CD4-positive, alpha-beta memory T cell (primary cell): Measurements from ENCODE around the gene SYT13. TPM values are rescaled to one million over a fixed set of nuclear protein-coding genes. Genes with fewer than 3 reads are reported as not detected.
A peak's percentile ranks its signal among the peaks of the same experiment; 100 is the strongest.

ENCODE experiments used
- CTCF ChIA-PET: fragments of 350-600 bp; sonication (Branson Sonifier 250); formaldehyde crosslinking; loops from one replicate; lab custom pipeline; 2021; ENCODE audit warnings: inconsistent platforms; ENCODE audit not compliant: partially characterized antibody; lab: Charles Lee
- POLR2A ChIA-PET: fragments of 350-600 bp; sonication (Branson Sonifier 250); formaldehyde crosslinking; loops from one replicate; lab custom pipeline; 2021; ENCODE audit not compliant: partially characterized antibody; lab: Charles Lee
- DNase-seq, 5 donors: peaks; one replicate each; pipeline versions ENCODE4 v3.0.0 to v3.0.0-alpha.2; 2020 to 2022; ENCODE audit warnings: mixed read lengths in 1 of 5
- H3K27ac ChIP-seq: one replicate; pipeline ENCODE4 v1.7.0; 2013; ENCODE audit warnings: low read depth, low read length
- H3K27me3 ChIP-seq: 2 replicates; pipeline ENCODE4 v1.7.0; 2013; ENCODE audit warnings: mild to moderate bottlenecking, low read length, moderate library complexity; ENCODE audit not compliant: insufficient read depth
- H3K36me3 ChIP-seq: 2 replicates; pipeline ENCODE4 v1.7.0; 2013; ENCODE audit warnings: mild to moderate bottlenecking, low read length, moderate library complexity; ENCODE audit not compliant: insufficient read depth
- H3K4me1 ChIP-seq: 2 replicates; pipeline ENCODE4 v1.7.0; 2013; ENCODE audit warnings: mild to moderate bottlenecking, low read length, moderate library complexity; ENCODE audit not compliant: insufficient read depth
- H3K4me3 ChIP-seq, 2 donors: one replicate each; pipeline ENCODE4 v1.7.0; 2013; ENCODE audit warnings: low read length in 2 of 2, mild to moderate bottlenecking in 1 of 2
- H3K9me3 ChIP-seq, 2 donors: one replicate each; pipeline ENCODE4 v1.7.0; 2013; ENCODE audit warnings: low read length in 2 of 2, control low read depth in 1 of 2; ENCODE audit not compliant: control insufficient read depth in 1 of 2
- H3K27ac Mint-ChIP-seq, 7 donors: one replicate each; pipeline ENCODE4 v1.8.0; 2020 to 2021; ENCODE audit warnings: mixed read lengths in 7 of 7, mild to moderate bottlenecking in 6 of 7, inconsistent platforms in 3 of 7, moderate library complexity in 3 of 7
- H3K27me3 Mint-ChIP-seq, 2 donors: one replicate each; pipeline ENCODE4 v1.8.0; 2020 to 2021; ENCODE audit warnings: mixed read lengths in 2 of 2
- H3K36me3 Mint-ChIP-seq, 2 donors: one replicate each; pipeline ENCODE4 v1.8.0; 2020 to 2021; ENCODE audit warnings: mixed read lengths in 2 of 2, inconsistent platforms in 1 of 2, mild to moderate bottlenecking in 1 of 2
- H3K4me1 Mint-ChIP-seq, 4 donors: one replicate each; pipeline ENCODE4 v1.8.0; 2020 to 2021; ENCODE audit warnings: mixed read lengths in 4 of 4, mild to moderate bottlenecking in 1 of 4
- H3K4me3 Mint-ChIP-seq, 8 donors: one replicate each; pipeline ENCODE4 v1.8.0; 2020 to 2021; ENCODE audit warnings: mixed read lengths in 8 of 8, mild to moderate bottlenecking in 7 of 8, moderate library complexity in 6 of 8, inconsistent platforms in 3 of 8
- H3K9me3 Mint-ChIP-seq, 8 donors: one replicate each; pipeline ENCODE4 v1.8.0; 2020 to 2021; ENCODE audit warnings: mixed read lengths in 8 of 8, mild to moderate bottlenecking in 5 of 8, inconsistent platforms in 3 of 8, moderate library complexity in 1 of 8
- intact Hi-C: fragments of 100-400 bp; cut with micrococcal nuclease; formaldehyde crosslinking; loops from one replicate; pipeline ENCODE4 v1.15.1; 2023
- polyA plus RNA-seq, 2 donors: library from polyadenylated mRNA; unstranded; fragments of 300-500 nt; fragmentation: Illumina TruSeq; gene quantifications; one replicate each; pipeline ENCODE4 v1.2.3, GENCODE V29; 2021
- total RNA-seq, 2 experiments: library from RNA; stranded (reverse); gene quantifications; one replicate each; pipeline ENCODE4 v1.2.3, GENCODE V29; 2021

SYT13 gene
- total and polyA plus RNA-seq, 4 experiments from 2014 or later = not detected

DNA sequence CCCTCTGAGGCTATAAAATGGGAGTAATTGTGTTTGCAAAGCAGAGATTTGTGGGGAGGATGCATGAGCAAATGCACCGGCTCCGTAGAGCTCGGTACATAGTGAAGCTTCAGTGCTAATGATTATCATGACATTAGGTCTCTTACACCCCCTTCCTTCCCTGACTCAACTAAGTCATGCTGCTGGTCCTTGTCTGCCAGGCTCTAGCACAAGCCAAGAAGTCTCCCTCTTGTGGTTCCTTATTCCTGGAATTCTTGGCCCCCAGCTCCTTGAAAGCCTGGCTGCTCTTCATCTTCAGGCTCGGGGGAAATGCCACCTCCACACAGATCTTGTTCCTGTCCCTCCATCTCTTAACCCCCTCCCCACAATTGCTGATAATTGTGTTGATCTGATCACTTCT, 45.7 kb upstream of the SYT13 start:
- H3K9me3 Mint-ChIP-seq = peaks cover 0 to 4% (median under 1%) of the 10 kb centered on the region in 8 donors
- H3K4me3 Mint-ChIP-seq = no peak overlapping the region
- intact Hi-C loops = loop anchor here (1.0 to 5.0 kb wide), 2 partner anchors 222 to 405 kb away; no protein-coding TSS in a partner anchor
- Histone ChIP-seq H3K4me3 (no peak overlapping the region), H3K36me3 (no peaks in the 10 kb centered on the region), H3K4me1 (no peaks in the 10 kb centered on the region), H3K27me3 (peaks cover 10% of the 10 kb centered on the region), H3K9me3 (no peaks in the 10 kb centered on the region), H3K27ac (no peak overlapping the region)
- H3K27me3 Mint-ChIP-seq = peaks cover 14 to 17% of the 10 kb centered on the region in 2 donors
- DNase-seq = no peak
- peaks cover 0 to 1% (median 0%) of the 10 kb centered on the region in 4 donors for H3K4me1 Mint-ChIP-seq
- ChIA-PET POLR2A (interaction anchor here (0.6 kb wide), 1 partner anchor 403 kb away, joined by 3 read pairs; no protein-coding TSS in a partner anchor), CTCF (interaction anchor here (0.7 to 13.6 kb wide), 6 partner anchors 25 to 395 kb away, joined by 3 to 259 read pairs (median 4); no protein-coding TSS in a partner anchor)
- H3K27ac Mint-ChIP-seq = peak overlapping the region in 1 of 7 donors; percentile 75
- peaks cover 0 to 3% of the 10 kb centered on the region in 2 donors for H3K36me3 Mint-ChIP-seq

- Mint-ChIP-seq H3K4me1 (peaks cover 0 to 1% (median 0%) of the 10 kb centered on the region in 4 donors), H3K27me3 (peaks cover 22 to 28% of the 10 kb centered on the region in 2 donors), H3K9me3 (peaks cover 0 to 6% (median under 1%) of the 10 kb centered on the region in 8 donors), H3K4me3 (no peak overlapping the region), H3K36me3 (peaks cover 0 to 4% of the 10 kb centered on the region in 2 donors), H3K27ac (peak overlapping the region in 1 of 7 donors; percentile 44)
- ChIA-PET CTCF (interaction anchor here (13.6 kb wide), 1 partner anchor 220 kb away, joined by 259 read pairs; no protein-coding TSS in a partner anchor), POLR2A (no interaction called here)
- no peak for DNase-seq
- H3K27ac ChIP-seq = no peak overlapping the region
- no peaks in the 10 kb centered on the region for H3K9me3 ChIP-seq
- intact Hi-C loops = no loop called here
- H3K4me1 ChIP-seq = no peaks in the 10 kb centered on the region
- no peak overlapping the region for H3K4me3 ChIP-seq
- H3K27me3 ChIP-seq = peaks cover 10% of the 10 kb centered on the region
- no peaks in the 10 kb centered on the region for H3K36me3 ChIP-seq
These were observed 42.6 kb upstream of the SYT13 start for GRCh38 chr11:45328726-45329125.

DNA sequence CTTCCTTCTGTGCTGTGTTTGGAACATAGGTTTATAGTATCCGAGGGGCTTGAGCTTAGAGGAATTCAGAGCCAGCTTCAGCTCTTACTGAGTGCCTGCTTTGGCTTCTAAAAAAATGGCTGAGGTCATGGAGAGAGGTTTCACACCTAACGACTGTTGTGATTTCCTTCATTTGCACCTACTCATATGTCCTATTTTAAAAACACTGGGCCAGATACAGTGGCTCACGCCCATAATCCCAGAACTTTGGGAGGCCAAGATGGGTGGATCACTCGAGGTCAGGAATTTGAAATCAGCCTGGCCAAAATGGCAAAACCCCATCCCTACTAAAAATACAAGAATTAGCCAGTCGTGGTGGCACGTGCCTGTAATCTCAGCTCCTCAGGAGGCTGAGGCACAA, 38.3 kb upstream of the SYT13 start:
- Mint-ChIP-seq H3K36me3 (peaks cover 0 to 4% of the 10 kb centered on the region in 2 donors), H3K9me3 (peaks cover 0 to 6% (median under 1%) of the 10 kb centered on the region in 8 donors), H3K4me3 (no peak overlapping the region), H3K27me3 (peaks cover 15 to 25% of the 10 kb centered on the region in 2 donors), H3K27ac (no peak overlapping the region), H3K4me1 (no peaks in the 10 kb centered on the region)
- Histone ChIP-seq H3K4me1 (no peaks in the 10 kb centered on the region), H3K27me3 (peaks cover 5% of the 10 kb centered on the region), H3K36me3 (no peaks in the 10 kb centered on the region), H3K27ac (no peak overlapping the region), H3K9me3 (no peaks in the 10 kb centered on the region), H3K4me3 (no peak overlapping the region)
- CTCF ChIA-PET = interaction anchor here (13.6 kb wide), 1 partner anchor 216 kb away, joined by 259 read pairs; no protein-coding TSS in a partner anchor
- intact Hi-C loops = no loop called here
- DNase-seq = no peak
- POLR2A ChIA-PET = no interaction called here

- POLR2A ChIA-PET = no interaction called here
- Mint-ChIP-seq H3K27me3 (peaks cover 12 to 24% of the 10 kb centered on the region in 2 donors), H3K9me3 (peaks cover 0 to 6% (median under 1%) of the 10 kb centered on the region in 8 donors), H3K36me3 (peaks cover 0 to 4% of the 10 kb centered on the region in 2 donors), H3K4me1 (no peaks in the 10 kb centered on the region), H3K4me3 (no peak overlapping the region), H3K27ac (no peak overlapping the region)
- H3K27ac ChIP-seq = no peak overlapping the region
- no peaks in the 10 kb centered on the region for H3K9me3 ChIP-seq
- no peak overlapping the region for H3K4me3 ChIP-seq
- H3K27me3 ChIP-seq = peaks cover 5% of the 10 kb centered on the region
- no peaks in the 10 kb centered on the region for H3K4me1 ChIP-seq
- DNase-seq = no peak
- H3K36me3 ChIP-seq = no peaks in the 10 kb centered on the region
- intact Hi-C loops = no loop called here
- CTCF ChIA-PET = interaction anchor here (13.6 kb wide), 1 partner anchor 215 kb away, joined by 259 read pairs; no protein-coding TSS in a partner anchor
These were observed 37.6 kb upstream of the SYT13 start for GRCh38 chr11:45323601-45324249.

DNA sequence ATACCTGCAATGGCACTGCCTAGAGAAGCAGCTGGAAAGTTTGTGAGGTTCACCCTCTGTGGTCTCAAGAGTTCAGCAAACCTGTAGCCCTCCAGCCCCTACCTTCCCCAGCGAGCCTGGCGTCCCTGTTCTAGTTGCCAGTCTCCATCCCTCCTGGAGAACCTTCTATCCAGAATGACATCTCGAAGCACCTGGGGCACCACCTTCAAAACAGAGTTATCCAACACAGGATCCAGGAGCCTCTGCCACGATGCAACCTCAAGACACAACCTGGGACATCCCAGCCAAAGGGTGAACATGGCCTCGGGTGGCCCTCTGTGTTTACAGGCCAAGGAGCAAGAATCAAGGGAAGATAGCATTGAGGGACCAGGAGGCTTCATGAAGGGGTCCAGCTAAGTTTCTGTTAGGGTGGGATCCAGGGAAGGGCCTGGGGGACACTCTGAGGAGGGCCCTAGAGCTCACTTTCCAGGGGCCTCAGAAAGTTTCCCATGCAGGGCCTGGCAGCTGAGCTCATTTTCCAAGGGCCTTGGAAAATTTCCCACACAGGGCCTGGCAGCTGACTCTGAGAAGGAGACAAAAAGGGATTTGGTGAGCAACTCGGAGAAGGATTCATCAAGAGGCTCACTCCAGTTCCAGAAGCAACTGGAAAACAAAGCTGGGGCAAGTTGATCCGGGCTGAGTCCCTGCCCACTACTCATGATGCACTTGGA, 36.9 kb upstream of the SYT13 start:
- Histone ChIP-seq H3K27me3 (peaks cover under 1% of the 10 kb centered on the region), H3K27ac (no peak overlapping the region), H3K36me3 (no peaks in the 10 kb centered on the region), H3K4me3 (no peak overlapping the region), H3K4me1 (no peaks in the 10 kb centered on the region), H3K9me3 (no peaks in the 10 kb centered on the region)
- CTCF ChIA-PET = interaction anchor here (13.6 kb wide), 1 partner anchor 214 kb away, joined by 259 read pairs; no protein-coding TSS in a partner anchor
- Mint-ChIP-seq H3K9me3 (peaks cover 0 to 6% (median under 1%) of the 10 kb centered on the region in 8 donors), H3K27me3 (peaks cover 12 to 24% of the 10 kb centered on the region in 2 donors), H3K4me1 (no peaks in the 10 kb centered on the region), H3K36me3 (peaks cover 0 to 4% of the 10 kb centered on the region in 2 donors), H3K4me3 (no peak overlapping the region), H3K27ac (no peak overlapping the region)
- POLR2A ChIA-PET = no interaction called here
- no peak for DNase-seq
- intact Hi-C loops = no loop called here

DNA sequence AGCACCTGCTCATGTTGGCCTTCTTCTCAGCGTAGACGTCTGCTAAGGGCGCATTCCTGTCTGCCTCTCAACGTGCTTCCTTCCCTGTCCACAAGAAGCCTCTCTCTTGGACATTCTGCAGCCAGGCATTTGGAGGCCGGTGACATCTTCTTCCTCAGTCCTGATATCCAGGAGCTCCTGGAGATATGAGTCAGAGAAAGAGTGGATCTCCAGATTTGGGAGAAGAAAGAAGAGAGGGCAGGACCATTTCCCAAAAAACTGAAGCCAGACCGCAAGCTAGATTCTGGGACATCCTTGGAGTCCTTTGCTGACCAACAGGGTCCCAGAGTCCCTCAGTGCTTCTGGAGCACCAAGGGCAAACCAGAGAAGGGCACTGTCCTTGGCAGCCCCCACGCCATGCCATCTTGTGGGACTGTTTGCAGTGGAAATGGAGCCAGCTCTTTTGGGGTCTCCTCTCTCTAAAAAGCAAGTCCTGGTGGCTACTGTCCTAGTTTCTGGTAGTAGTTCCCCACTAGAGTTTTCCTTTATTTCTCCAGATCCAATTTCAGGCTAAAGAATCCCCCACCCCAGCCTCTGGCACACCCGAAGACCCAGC, 36.1 kb upstream of the SYT13 start:
- no peak overlapping the region for H3K27ac ChIP-seq
- no peaks in the 10 kb centered on the region for H3K4me1 ChIP-seq
- peaks cover 0 to 4% of the 10 kb centered on the region in 2 donors for H3K36me3 Mint-ChIP-seq
- no peaks in the 10 kb centered on the region for H3K4me1 Mint-ChIP-seq
- H3K27me3 Mint-ChIP-seq = peaks cover 15 to 25% of the 10 kb centered on the region in 2 donors
- intact Hi-C loops = no loop called here
- no peak overlapping the region for H3K4me3 Mint-ChIP-seq
- H3K36me3 ChIP-seq = no peaks in the 10 kb centered on the region
- no peak for DNase-seq
- ChIA-PET CTCF (no interaction called here), POLR2A (no interaction called here)
- no peak overlapping the region for H3K4me3 ChIP-seq
- peaks cover 0 to 5% (median under 1%) of the 10 kb centered on the region in 8 donors for H3K9me3 Mint-ChIP-seq
- H3K27me3 ChIP-seq = no peaks in the 10 kb centered on the region
- no peaks in the 10 kb centered on the region for H3K9me3 ChIP-seq
- no peak overlapping the region for H3K27ac Mint-ChIP-seq

GRCh38 chr11:45321669-45322068, 35.5 kb upstream of the SYT13 start:
- H3K27me3 Mint-ChIP-seq = peaks cover 15 to 24% of the 10 kb centered on the region in 2 donors
- H3K27ac Mint-ChIP-seq = no peak overlapping the region
- Histone ChIP-seq H3K4me1 (no peaks in the 10 kb centered on the region), H3K4me3 (no peak overlapping the region), H3K36me3 (no peaks in the 10 kb centered on the region), H3K27ac (no peak overlapping the region), H3K27me3 (no peaks in the 10 kb centered on the region), H3K9me3 (no peaks in the 10 kb centered on the region)
- H3K4me3 Mint-ChIP-seq = no peak overlapping the region
- H3K36me3 Mint-ChIP-seq = no peaks in the 10 kb centered on the region
- H3K4me1 Mint-ChIP-seq = no peaks in the 10 kb centered on the region
- ChIA-PET POLR2A (no interaction called here), CTCF (no interaction called here)
- intact Hi-C loops = no loop called here
- no peaks in the 10 kb centered on the region for H3K9me3 Mint-ChIP-seq
- DNase-seq = no peak
